ENCODE measurements around the gene WIPF3.

Gene WIPF3

DNA sequence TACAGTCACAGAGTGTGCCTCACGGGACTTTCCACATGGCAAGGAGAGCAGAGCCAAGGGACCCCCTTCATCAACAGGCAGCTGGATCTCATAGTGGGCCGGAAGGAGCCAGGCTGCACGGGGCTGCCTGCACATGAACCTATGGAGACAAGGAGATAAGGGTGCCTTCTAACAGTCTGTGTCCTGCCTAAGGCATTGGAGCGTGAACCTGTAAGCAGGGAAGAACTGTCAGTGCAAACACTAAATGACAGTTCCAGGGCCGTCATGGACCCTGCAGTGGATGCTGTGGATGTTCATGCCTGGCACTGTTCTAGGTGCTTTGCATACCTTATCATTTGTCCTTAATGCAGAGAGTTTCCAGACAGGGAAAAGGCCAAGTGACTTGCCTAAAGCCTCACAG, 85.9 kb downstream of the WIPF3 start:
- no peak for DNase-seq (ENCODE audit: low spot score)
- TF ChIP-seq, protein P1, sequence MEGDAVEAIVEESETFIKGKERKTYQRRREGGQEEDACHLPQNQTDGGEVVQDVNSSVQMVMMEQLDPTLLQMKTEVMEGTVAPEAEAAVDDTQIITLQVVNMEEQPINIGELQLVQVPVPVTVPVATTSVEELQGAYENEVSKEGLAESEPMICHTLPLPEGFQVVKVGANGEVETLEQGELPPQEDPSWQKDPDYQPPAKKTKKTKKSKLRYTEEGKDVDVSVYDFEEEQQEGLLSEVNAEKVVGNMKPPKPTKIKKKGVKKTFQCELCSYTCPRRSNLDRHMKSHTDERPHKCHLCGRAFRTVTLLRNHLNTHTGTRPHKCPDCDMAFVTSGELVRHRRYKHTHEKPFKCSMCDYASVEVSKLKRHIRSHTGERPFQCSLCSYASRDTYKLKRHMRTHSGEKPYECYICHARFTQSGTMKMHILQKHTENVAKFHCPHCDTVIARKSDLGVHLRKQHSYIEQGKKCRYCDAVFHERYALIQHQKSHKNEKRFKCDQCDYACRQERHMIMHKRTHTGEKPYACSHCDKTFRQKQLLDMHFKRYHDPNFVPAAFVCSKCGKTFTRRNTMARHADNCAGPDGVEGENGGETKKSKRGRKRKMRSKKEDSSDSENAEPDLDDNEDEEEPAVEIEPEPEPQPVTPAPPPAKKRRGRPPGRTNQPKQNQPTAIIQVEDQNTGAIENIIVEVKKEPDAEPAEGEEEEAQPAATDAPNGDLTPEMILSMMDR (IDR thresholded peaks at IDR 0.05; ENCODE audit: extremely low read depth, missing control alignments): no peak

DNA sequence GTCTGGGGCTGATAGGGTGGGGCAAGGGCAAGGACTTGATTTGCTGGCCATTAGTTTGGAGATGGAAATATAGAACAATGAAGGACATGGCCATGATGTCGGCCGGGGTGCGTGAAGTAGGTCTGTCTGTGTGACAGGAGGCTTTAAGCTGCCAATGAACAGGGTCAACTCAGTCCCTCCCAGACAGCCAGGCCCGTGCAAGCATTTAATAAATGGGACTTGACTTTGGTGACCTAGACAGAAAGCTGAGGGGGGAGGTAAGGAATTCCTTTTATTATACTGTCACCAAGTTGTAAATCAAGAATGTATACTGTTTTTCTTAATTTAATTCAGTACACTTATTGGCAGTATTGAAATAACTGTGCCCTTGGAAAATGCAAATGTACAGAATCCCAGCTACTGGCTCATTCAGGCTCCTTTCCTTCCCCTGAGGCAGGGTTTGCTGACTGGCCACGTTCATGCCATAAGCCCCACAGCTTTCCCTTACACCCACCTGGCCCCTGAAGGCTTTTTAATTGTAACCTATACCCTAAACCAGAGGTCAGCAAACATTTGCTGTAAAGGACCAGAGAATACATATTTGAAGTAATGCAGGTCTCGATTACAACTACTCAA, 87.2 kb downstream of the WIPF3 start:
- no peak for DNase-seq (ENCODE audit: low spot score)
- TF ChIP-seq, protein P1 (IDR thresholded peaks at IDR 0.05; ENCODE audit: extremely low read depth, missing control alignments): no peak

DNA sequence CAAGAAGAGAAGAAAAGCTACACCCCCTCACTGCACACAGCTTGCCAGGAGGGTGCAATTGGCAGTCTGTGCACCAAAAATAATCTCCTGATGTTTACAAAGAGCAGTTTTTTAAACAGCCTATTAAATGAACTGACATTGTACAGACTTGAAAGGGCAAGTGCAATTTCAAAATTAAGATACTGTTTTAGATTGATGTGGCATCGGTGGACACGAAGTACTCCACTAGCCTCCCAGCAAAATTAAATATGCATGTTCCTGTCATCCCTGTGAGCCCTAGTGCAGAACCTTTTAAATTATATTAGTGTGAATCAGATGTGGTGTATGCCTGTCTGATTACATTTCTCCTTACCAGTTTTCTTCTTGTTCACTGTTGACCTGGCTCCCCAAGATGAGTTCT, 87.9 kb downstream of the WIPF3 start:
- DNase-seq (ENCODE audit: low spot score): no peak
- TF ChIP-seq, protein P1 (IDR thresholded peaks at IDR 0.05; ENCODE audit: extremely low read depth, missing control alignments): no peak

DNA sequence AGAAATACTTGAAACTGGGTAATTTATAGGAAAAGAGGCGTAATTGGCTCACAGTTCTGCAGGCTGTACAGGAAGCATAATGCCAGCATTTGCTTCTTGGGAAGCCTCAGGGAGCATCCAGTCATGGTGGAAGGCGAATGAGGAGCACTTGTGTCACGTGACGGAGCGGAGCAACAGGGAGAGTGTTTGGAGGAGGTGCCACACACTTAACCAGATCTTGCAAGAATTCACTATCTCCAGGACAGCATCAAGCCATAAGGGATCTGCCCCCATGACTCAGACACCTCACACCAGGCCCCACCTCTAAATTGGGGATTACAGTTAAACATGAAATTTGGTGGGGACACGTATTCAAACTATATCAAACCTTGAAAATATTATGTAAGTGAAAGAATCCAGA, 89.3 kb downstream of the WIPF3 start:
- no peak for DNase-seq (ENCODE audit: low spot score)
- TF ChIP-seq, protein P1 (IDR thresholded peaks at IDR 0.05; ENCODE audit: extremely low read depth, missing control alignments): no peak

DNA sequence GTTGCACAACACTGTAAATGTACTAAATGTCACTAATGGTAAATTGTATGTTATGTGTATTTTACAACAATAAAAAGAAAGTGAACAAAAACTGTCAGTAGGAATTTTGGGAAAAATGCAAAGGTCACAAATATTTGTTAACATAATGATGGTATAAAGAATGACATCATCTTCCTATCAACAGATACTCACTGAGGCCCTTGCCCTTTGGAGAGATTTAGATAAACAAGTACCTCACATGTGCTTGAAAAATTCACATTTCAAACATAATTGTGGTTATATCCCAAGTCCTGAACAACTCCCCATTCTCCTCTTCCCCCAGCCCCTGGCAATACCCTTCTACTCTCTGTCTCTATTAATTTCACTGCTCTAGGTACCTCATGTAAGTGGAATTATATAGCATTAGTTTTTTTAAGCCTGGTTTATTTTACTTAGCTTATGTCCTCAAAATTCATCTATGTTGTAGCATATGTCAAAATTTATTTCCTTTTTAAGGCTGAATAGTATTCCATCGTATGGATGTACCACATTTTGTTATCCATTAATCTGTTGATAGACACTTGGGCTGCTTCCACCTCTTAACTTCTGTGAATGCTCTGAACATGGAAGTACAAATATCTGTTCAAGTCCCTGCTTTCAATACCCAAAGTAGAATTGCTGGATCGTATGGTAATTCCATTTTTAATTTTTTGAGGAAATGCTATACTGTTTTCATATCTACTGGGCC, 90.5 kb downstream of the WIPF3 start:
- TF ChIP-seq, protein P1 (IDR thresholded peaks at IDR 0.05; ENCODE audit: extremely low read depth, missing control alignments): no peak
- DNase-seq (ENCODE audit: low spot score): no peak

DNA sequence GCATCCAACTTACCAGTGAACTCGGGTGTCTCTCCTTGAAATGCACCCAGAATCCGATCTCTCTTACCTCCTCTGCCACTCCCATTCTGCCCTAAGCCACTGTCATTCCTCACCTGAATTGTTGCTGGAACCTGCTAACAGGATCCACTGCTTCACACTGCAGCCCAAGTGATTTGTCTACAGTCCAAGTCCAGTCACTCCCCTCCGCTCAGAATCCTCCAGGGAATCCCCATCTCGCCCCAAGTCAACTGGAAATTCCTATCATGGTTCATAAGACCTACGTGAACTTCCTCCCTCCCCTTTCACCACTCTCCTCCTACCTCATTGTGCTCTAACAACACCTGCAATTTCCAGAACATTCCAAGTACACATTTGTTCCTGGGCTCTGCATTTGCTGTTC, 92.0 kb downstream of the WIPF3 start:
- DNase-seq (ENCODE audit: low spot score): no peak
- TF ChIP-seq, protein P1 (IDR thresholded peaks at IDR 0.05; ENCODE audit: extremely low read depth, missing control alignments): no peak

DNA sequence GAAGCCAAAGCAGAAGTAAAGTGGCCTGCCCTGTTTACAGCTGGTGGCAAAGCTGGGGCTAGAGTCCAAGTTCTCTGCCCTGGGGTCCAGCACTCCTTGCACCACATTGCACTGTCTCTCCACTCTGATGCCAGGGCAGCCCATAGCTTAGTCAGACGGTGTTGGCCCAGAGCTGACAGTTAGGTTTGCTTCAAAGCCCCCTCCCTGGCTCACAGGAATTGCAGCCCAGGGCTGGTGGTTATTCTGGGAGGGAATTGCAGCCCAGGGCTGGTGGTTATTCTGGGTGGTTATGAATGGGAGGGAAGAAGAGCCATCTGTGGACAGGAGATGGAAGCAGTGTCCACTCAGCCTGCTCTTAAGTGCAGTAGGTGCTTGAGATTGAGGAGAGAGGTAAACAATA, 94.4 kb downstream of the WIPF3 start:
- no peak for DNase-seq (ENCODE audit: low spot score)
- TF ChIP-seq, protein P1 (IDR thresholded peaks at IDR 0.05; ENCODE audit: extremely low read depth, missing control alignments): no peak

All from GM20000 (cell line).